Panc1 (cell line): Measurements from ENCODE around the gene THAP12. TPM values are rescaled to one million over a fixed set of nuclear protein-coding genes. Genes with fewer than 3 reads are reported as not detected.

Experiments
- ATAC-seq: fragments of 200-7000 bp; cut with Tn5 transposase; 2 replicates; pipeline ENCODE4 v1.9.1; 2020; ENCODE audit warnings: mild to moderate bottlenecking, moderate library complexity
- BruUV-seq: library from RNA; stranded (reverse); fragments of 400-500 nt; replicated peaks from 2 replicates; lab custom pipeline; 2021; lab: Mats Ljungman, UMichigan
- CTCF ChIA-PET: fragments of 300-600 bp; sonication (Branson Sonifier 250); formaldehyde crosslinking; loops from one replicate; lab custom pipeline; 2022; ENCODE audit warnings: antibody characterized with exemption; lab: Charles Lee
- POLR2A ChIA-PET: fragments of 300-600 bp; sonication (Branson Sonifier 250); formaldehyde crosslinking; loops from one replicate; lab custom pipeline; 2022; ENCODE audit warnings: antibody characterized with exemption; lab: Charles Lee
- DNase-seq: peaks from one replicate; pipeline ENCODE4 v3.0.0-alpha.2; 2010; ENCODE audit warnings: low read depth, low spot score
- H3K27ac ChIP-seq: 2 replicates; pipeline ENCODE4 v1.5.1; 2011; ENCODE audit warnings: mild to moderate bottlenecking, low read length, inconsistent platforms
- H3K27me3 ChIP-seq: fragments of 200-500 bp; sonication (Bioruptor generic); 2 replicates; pipeline ENCODE4 v1.6.0; 2014; ENCODE audit warnings: low read length, inconsistent platforms; ENCODE audit not compliant: control insufficient read depth, insufficient read depth
- H3K36me3 ChIP-seq: fragments of 200-500 bp; sonication (Bioruptor generic); 2 replicates; pipeline ENCODE4 v1.5.1; 2014; ENCODE audit warnings: inconsistent platforms, mild to moderate bottlenecking, low read length, moderate library complexity; ENCODE audit not compliant: control insufficient read depth, insufficient read depth
- H3K4me1 ChIP-seq: 2 replicates; pipeline ENCODE4 v1.5.1; 2011; ENCODE audit warnings: inconsistent platforms, mild to moderate bottlenecking, low read length, moderate library complexity; ENCODE audit not compliant: control insufficient read depth, insufficient read depth
- H3K4me3 ChIP-seq, 2 experiments: 2 replicates each; pipeline ENCODE4 v1.5.1; 2011 to 2012; ENCODE audit warnings: low read depth in 2 of 2, low read length in 2 of 2, mild to moderate bottlenecking in 2 of 2, inconsistent platforms in 1 of 2, moderate library complexity in 1 of 2
- H3K9me3 ChIP-seq: fragments of 200-500 bp; sonication (Bioruptor generic); 2 replicates; pipeline ENCODE4 v1.5.1; 2014; ENCODE audit warnings: low read depth, mild to moderate bottlenecking, inconsistent platforms, low read length, moderate library complexity; ENCODE audit not compliant: control insufficient read depth, insufficient read depth
- POLR2AphosphoS5 ChIP-seq: IDR thresholded peaks from 2 replicates; pipeline ENCODE4 v1.6.1; 2012; ENCODE audit warnings: mild to moderate bottlenecking, low read depth, low read length, moderate library complexity
- SIN3A ChIP-seq: IDR thresholded peaks from 2 replicates; pipeline ENCODE4 v1.6.1; 2012; ENCODE audit warnings: low read depth, mild to moderate bottlenecking, low read length, moderate library complexity, borderline replicate concordance; ENCODE audit not compliant: insufficient read depth
- TCF7L2 ChIP-seq: IDR thresholded peaks from 2 replicates; pipeline ENCODE4 v1.6.1; 2011; ENCODE audit warnings: mild to moderate bottlenecking, low read depth, low read length, inconsistent platforms
- in situ Hi-C: cut with HindIII; loops from 2 replicates; pipeline ENCODE4 v1.10.0; 2016; ENCODE audit warnings: low sequenced_read_pairs, low pct_unique_long_range_greater_than_20kb
- intact Hi-C: fragments of 100-400 bp; cut with micrococcal nuclease; formaldehyde crosslinking; loops from one replicate; pipeline ENCODE4 v1.10.0; 2022; ENCODE audit not compliant: unreplicated experiment
- total RNA-seq: library from RNA; stranded (reverse); gene quantifications from one replicate; pipeline ENCODE4 v1.2.1, GENCODE V29; 2021; ENCODE audit not compliant: unreplicated experiment
- TF ChIP-seq, protein P1 (sequence below), 2 experiments: IDR thresholded peaks; 2 replicates each; pipeline ENCODE4 v1.6.1; 2011 to 2012; ENCODE audit warnings: low read depth in 2 of 2, control low read depth in 1 of 2, low read length in 1 of 2, mild to moderate bottlenecking in 1 of 2, moderate library complexity in 1 of 2; ENCODE audit not compliant: insufficient read depth in 1 of 2
- TF ChIP-seq, protein P2 (sequence below): fragments of 450-650 bp; IDR thresholded peaks from 2 replicates; pipeline ENCODE4 v1.5.1; 2017; ENCODE audit warnings: mild to moderate bottlenecking

THAP12 gene
- total RNA-seq, 1 experiment from 2014 or later: 57.3 TPM

DNA sequence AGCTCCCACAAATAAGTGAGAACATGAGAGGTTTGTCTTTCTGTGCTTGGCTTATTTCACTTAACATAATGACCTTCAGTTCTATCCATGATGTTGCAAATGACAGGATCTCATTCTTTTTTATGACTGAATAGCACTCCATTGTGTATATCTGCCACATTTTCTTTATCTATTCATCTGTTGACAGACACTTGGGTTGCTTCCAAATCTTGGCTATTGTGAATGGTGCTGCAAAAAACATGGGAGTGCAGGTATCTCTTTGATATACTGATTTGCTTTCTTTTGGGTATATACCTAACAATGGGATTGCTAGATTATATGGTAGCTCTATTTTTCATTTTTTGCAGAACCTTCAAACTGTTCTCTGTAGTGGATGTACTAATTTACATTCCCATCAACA, 13.5 kb upstream of the THAP12 start:
- POLR2A ChIA-PET: no interaction called here
- no peaks in the 10 kb centered on the region for H3K36me3 ChIP-seq
- DNase-seq: no peak
- BruUV-seq: no TSS peak
- ATAC-seq: no peak
- TF ChIP-seq POLR2AphosphoS5 (no peak), TCF7L2 (no peak), SIN3A (no peak)
- TF ChIP-seq, protein P1, sequence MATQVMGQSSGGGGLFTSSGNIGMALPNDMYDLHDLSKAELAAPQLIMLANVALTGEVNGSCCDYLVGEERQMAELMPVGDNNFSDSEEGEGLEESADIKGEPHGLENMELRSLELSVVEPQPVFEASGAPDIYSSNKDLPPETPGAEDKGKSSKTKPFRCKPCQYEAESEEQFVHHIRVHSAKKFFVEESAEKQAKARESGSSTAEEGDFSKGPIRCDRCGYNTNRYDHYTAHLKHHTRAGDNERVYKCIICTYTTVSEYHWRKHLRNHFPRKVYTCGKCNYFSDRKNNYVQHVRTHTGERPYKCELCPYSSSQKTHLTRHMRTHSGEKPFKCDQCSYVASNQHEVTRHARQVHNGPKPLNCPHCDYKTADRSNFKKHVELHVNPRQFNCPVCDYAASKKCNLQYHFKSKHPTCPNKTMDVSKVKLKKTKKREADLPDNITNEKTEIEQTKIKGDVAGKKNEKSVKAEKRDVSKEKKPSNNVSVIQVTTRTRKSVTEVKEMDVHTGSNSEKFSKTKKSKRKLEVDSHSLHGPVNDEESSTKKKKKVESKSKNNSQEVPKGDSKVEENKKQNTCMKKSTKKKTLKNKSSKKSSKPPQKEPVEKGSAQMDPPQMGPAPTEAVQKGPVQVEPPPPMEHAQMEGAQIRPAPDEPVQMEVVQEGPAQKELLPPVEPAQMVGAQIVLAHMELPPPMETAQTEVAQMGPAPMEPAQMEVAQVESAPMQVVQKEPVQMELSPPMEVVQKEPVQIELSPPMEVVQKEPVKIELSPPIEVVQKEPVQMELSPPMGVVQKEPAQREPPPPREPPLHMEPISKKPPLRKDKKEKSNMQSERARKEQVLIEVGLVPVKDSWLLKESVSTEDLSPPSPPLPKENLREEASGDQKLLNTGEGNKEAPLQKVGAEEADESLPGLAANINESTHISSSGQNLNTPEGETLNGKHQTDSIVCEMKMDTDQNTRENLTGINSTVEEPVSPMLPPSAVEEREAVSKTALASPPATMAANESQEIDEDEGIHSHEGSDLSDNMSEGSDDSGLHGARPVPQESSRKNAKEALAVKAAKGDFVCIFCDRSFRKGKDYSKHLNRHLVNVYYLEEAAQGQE (IDR thresholded peaks at IDR 0.05; ENCODE audit: insufficient read depth in 1 of 2, low read depth in 2 of 2, low read length in 1 of 2): no peak
- TF ChIP-seq, protein P2, sequence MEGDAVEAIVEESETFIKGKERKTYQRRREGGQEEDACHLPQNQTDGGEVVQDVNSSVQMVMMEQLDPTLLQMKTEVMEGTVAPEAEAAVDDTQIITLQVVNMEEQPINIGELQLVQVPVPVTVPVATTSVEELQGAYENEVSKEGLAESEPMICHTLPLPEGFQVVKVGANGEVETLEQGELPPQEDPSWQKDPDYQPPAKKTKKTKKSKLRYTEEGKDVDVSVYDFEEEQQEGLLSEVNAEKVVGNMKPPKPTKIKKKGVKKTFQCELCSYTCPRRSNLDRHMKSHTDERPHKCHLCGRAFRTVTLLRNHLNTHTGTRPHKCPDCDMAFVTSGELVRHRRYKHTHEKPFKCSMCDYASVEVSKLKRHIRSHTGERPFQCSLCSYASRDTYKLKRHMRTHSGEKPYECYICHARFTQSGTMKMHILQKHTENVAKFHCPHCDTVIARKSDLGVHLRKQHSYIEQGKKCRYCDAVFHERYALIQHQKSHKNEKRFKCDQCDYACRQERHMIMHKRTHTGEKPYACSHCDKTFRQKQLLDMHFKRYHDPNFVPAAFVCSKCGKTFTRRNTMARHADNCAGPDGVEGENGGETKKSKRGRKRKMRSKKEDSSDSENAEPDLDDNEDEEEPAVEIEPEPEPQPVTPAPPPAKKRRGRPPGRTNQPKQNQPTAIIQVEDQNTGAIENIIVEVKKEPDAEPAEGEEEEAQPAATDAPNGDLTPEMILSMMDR: no peak
- in situ Hi-C loops (no loop called here), intact Hi-C loops (no loop called here)
- H3K9me3 ChIP-seq: no peaks in the 10 kb centered on the region
- H3K4me3 ChIP-seq: no peak overlapping the region
- no peak overlapping the region for H3K27ac ChIP-seq
- no peaks in the 10 kb centered on the region for H3K4me1 ChIP-seq
- no peaks in the 10 kb centered on the region for H3K27me3 ChIP-seq
- CTCF ChIA-PET: interaction anchor here (0.6 kb wide), 1 partner anchor 121 kb away, joined by 4 read pairs; no protein-coding TSS in a partner anchor

DNA sequence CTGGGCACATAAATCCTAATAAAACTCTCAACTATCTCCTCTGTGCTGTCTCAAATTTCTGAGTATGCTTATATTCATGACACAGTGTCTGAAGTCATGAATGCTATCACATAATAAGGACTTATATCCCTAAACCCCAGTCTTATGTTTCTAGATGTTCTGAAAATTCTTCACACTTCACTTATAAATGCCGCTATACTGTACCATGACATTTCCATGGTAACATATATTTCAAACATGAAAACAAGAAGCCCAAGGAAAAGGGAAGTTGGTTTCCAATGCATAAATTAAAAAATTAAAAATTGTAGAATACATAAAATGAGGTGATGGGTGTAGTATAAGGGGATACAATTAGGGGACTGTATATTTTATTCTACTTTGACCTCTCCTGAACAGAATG, 11.9 kb upstream of the THAP12 start:
- no peaks in the 10 kb centered on the region for H3K36me3 ChIP-seq
- H3K4me1 ChIP-seq: no peaks in the 10 kb centered on the region
- H3K27ac ChIP-seq: no peak overlapping the region
- DNase-seq: no peak
- CTCF ChIA-PET: no interaction called here
- intact Hi-C loops: no loop called here
- H3K9me3 ChIP-seq: no peaks in the 10 kb centered on the region
- POLR2A ChIA-PET: no interaction called here
- no TSS peak for BruUV-seq
- in situ Hi-C loops: no loop called here
- no peaks in the 10 kb centered on the region for H3K27me3 ChIP-seq
- no peak for ATAC-seq
- TF ChIP-seq SIN3A: no peak
- TF ChIP-seq, protein P1 (IDR thresholded peaks at IDR 0.05; ENCODE audit: insufficient read depth in 1 of 2, low read depth in 2 of 2, low read length in 1 of 2): no peak
- no peak for TF ChIP-seq TCF7L2
- no peak for TF ChIP-seq POLR2AphosphoS5
- TF ChIP-seq, protein P2: no peak
- no peak overlapping the region for H3K4me3 ChIP-seq
